DOHH2 (cell line): Measurements from ENCODE around the gene CTLA4.

Experiments
- H3F3A ChIP-seq: fragments of 200-600 bp; sonication (generic), shearing (Covaris generic); 2 replicates; pipeline ENCODE4 v1.6.0; 2016; ENCODE audit warnings: antibody characterized with exemption, mild to moderate bottlenecking; ENCODE audit not compliant: control insufficient read depth, insufficient read depth
- H3K27ac ChIP-seq: fragments of 200-600 bp; sonication (generic); 2 replicates; pipeline ENCODE4 v1.5.1; 2014; ENCODE audit warnings: low read depth, mild to moderate bottlenecking, low read length, moderate library complexity
- H3K27me3 ChIP-seq: fragments of 200-600 bp; sonication (generic); 2 replicates; pipeline ENCODE4 v1.6.1; 2014; ENCODE audit warnings: mild to moderate bottlenecking, low read length, mixed read lengths; ENCODE audit not compliant: control insufficient read depth
- H3K36me3 ChIP-seq: fragments of 200-600 bp; sonication (generic); 2 replicates; pipeline ENCODE4 v1.6.1; 2014; ENCODE audit warnings: mild to moderate bottlenecking, low read length, moderate library complexity, mixed read lengths; ENCODE audit not compliant: control insufficient read depth
- H3K4me1 ChIP-seq: fragments of 200-600 bp; sonication (generic); 2 replicates; pipeline ENCODE4 v1.6.1; 2014; ENCODE audit warnings: mild to moderate bottlenecking, low read length, mixed read lengths; ENCODE audit not compliant: control insufficient read depth
- H3K4me2 ChIP-seq: fragments of 200-600 bp; sonication (generic); 2 replicates; pipeline ENCODE4 v1.6.0; 2014; ENCODE audit warnings: mild to moderate bottlenecking, low read length, moderate library complexity
- H3K4me3 ChIP-seq: fragments of 200-600 bp; sonication (generic); 2 replicates; pipeline ENCODE4 v1.5.1; 2014; ENCODE audit warnings: mild to moderate bottlenecking, low read length, mixed read lengths
- H3K79me2 ChIP-seq: fragments of 200-600 bp; sonication (generic); 2 replicates; pipeline ENCODE4 v1.6.1; 2014; ENCODE audit warnings: mild to moderate bottlenecking, low read length, mixed read lengths; ENCODE audit not compliant: control insufficient read depth
- H3K9me2 ChIP-seq: fragments of 200-600 bp; sonication (generic); replicated peaks from 2 replicates; pipeline ENCODE4 v1.6.1; 2014; ENCODE audit warnings: mild to moderate bottlenecking, low read length, mixed read lengths; ENCODE audit not compliant: control insufficient read depth
- H3K9me3 ChIP-seq: fragments of 200-600 bp; sonication (generic); 2 replicates; pipeline ENCODE4 v1.6.1; 2014; ENCODE audit warnings: antibody characterized with exemption, low read length, mixed read lengths; ENCODE audit not compliant: control insufficient read depth, insufficient read depth
- H4K20me1 ChIP-seq: fragments of 200-600 bp; sonication (generic); 2 replicates; pipeline ENCODE4 v1.6.0; 2014; ENCODE audit warnings: low read depth, mild to moderate bottlenecking, antibody characterized with exemption, low read length, moderate library complexity; ENCODE audit not compliant: control insufficient read depth, insufficient read depth
- EZH2phosphoT487 ChIP-seq: fragments of 200-600 bp; sonication (generic); IDR thresholded peaks from 2 replicates; pipeline ENCODE4 v1.6.1; 2017; ENCODE audit warnings: borderline replicate concordance, mild to moderate bottlenecking, antibody characterized with exemption, low read length, moderate library complexity, mixed read lengths
- TF ChIP-seq, protein P1 (sequence below): fragments of 200-600 bp; sonication (generic); IDR thresholded peaks from one replicate; pipeline ENCODE4 v1.5.1; 2014; ENCODE audit warnings: antibody characterized with exemption, mild to moderate bottlenecking, low read depth, low read length; ENCODE audit not compliant: poor library complexity, severe bottlenecking

Gene CTLA4

GRCh38 chr2:203824603-203825002 lies 43.0 kb upstream of the CTLA4 start:
- peaks cover 14% of the 10 kb centered on the region for H3K4me1 ChIP-seq
- no peaks in the 10 kb centered on the region for H3F3A ChIP-seq
- no peaks in the 10 kb centered on the region for H3K9me3 ChIP-seq
- no peak overlapping the region for H3K27ac ChIP-seq
- no peaks in the 10 kb centered on the region for H4K20me1 ChIP-seq
- H3K27me3 ChIP-seq, result peaks cover 53% of the 10 kb centered on the region
- H3K9me2 ChIP-seq, result no peaks in the 10 kb centered on the region
- no peak for TF ChIP-seq EZH2phosphoT487
- TF ChIP-seq, protein P1, sequence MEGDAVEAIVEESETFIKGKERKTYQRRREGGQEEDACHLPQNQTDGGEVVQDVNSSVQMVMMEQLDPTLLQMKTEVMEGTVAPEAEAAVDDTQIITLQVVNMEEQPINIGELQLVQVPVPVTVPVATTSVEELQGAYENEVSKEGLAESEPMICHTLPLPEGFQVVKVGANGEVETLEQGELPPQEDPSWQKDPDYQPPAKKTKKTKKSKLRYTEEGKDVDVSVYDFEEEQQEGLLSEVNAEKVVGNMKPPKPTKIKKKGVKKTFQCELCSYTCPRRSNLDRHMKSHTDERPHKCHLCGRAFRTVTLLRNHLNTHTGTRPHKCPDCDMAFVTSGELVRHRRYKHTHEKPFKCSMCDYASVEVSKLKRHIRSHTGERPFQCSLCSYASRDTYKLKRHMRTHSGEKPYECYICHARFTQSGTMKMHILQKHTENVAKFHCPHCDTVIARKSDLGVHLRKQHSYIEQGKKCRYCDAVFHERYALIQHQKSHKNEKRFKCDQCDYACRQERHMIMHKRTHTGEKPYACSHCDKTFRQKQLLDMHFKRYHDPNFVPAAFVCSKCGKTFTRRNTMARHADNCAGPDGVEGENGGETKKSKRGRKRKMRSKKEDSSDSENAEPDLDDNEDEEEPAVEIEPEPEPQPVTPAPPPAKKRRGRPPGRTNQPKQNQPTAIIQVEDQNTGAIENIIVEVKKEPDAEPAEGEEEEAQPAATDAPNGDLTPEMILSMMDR, result no peak
- no peaks in the 10 kb centered on the region for H3K36me3 ChIP-seq
- H3K4me3 ChIP-seq, result no peak overlapping the region
- no peak overlapping the region for H3K4me2 ChIP-seq
- H3K79me2 ChIP-seq, result no peaks in the 10 kb centered on the region

- Histone ChIP-seq H3K9me3 (no peaks in the 10 kb centered on the region), H3K27ac (no peak overlapping the region), H3K9me2 (no peaks in the 10 kb centered on the region), H3K36me3 (no peaks in the 10 kb centered on the region), H3F3A (no peaks in the 10 kb centered on the region), H3K4me1 (peaks cover under 1% of the 10 kb centered on the region), H3K79me2 (no peaks in the 10 kb centered on the region), H3K4me2 (no peak overlapping the region), H3K27me3 (peaks cover 47% of the 10 kb centered on the region), H4K20me1 (no peaks in the 10 kb centered on the region), H3K4me3 (no peak overlapping the region)
- no peak for TF ChIP-seq EZH2phosphoT487
- TF ChIP-seq, protein P1, result no peak
Measured at GRCh38 chr2:203826704-203827103, 40.9 kb upstream of the CTLA4 start.

DNA sequence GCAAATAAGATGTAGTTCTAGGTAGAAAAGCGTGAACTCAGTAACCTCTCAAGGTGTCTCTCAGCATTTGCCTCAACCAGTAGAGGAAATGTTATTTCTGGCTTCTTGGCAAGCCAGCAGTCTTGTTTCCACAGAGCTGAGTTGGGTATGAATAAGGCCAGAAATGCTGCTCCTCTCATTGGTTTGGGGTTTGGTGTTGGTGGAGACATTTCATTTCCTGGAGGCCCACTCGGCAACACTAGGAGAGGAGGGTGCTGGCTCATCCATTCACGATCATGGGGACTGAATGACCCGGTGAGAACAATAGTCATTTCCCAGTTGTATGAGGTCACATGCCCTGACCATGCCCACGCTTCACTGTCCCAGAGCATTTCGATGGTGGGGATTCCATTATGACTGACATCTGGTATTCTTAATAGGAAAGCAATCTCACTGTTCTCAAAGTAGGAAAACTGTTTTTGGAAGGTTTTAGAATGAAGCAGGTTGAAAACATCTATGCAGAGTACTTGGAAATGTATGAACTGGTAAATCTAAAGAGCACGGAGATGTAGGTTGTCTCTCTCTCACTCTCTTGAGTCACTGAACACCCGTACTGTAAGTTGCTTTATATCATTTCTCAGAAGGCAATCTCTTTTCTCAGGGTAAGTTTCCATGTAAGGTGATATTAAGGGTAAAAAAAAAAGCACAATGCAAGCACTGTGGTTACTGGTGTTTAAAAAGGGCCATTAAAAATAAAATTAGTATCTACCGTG lies 37.1 kb upstream of the CTLA4 start:
- no peaks in the 10 kb centered on the region for H3K4me1 ChIP-seq
- no peaks in the 10 kb centered on the region for H3K9me3 ChIP-seq
- no peak overlapping the region for H3K27ac ChIP-seq
- H3K4me3 ChIP-seq, result no peak overlapping the region
- no peaks in the 10 kb centered on the region for H3K9me2 ChIP-seq
- no peaks in the 10 kb centered on the region for H3K36me3 ChIP-seq
- H3K27me3 ChIP-seq, result peaks cover 13% of the 10 kb centered on the region
- no peak overlapping the region for H3K4me2 ChIP-seq
- TF ChIP-seq, protein P1, result no peak
- TF ChIP-seq EZH2phosphoT487, result no peak
- H4K20me1 ChIP-seq, result no peaks in the 10 kb centered on the region
- H3K79me2 ChIP-seq, result no peaks in the 10 kb centered on the region
- no peaks in the 10 kb centered on the region for H3F3A ChIP-seq
